Panc1 (cell line): ENCODE data around the gene BCL11B. TPM values are rescaled to one million over a fixed set of nuclear protein-coding genes. Genes with fewer than 3 reads are reported as not detected.

Experiments used
- ATAC-seq: fragments of 200-7000 bp; cut with Tn5 transposase; 2 replicates; pipeline ENCODE4 v1.9.1; 2020; ENCODE audit warnings: mild to moderate bottlenecking, moderate library complexity
- BruUV-seq: library from RNA; stranded (reverse); fragments of 400-500 nt; replicated peaks from 2 replicates; lab custom pipeline; 2021; lab: Mats Ljungman, UMichigan
- CTCF ChIA-PET: fragments of 300-600 bp; sonication (Branson Sonifier 250); formaldehyde crosslinking; loops from one replicate; lab custom pipeline; 2022; ENCODE audit warnings: antibody characterized with exemption; lab: Charles Lee
- POLR2A ChIA-PET: fragments of 300-600 bp; sonication (Branson Sonifier 250); formaldehyde crosslinking; loops from one replicate; lab custom pipeline; 2022; ENCODE audit warnings: antibody characterized with exemption; lab: Charles Lee
- DNase-seq: peaks from one replicate; pipeline ENCODE4 v3.0.0-alpha.2; 2010; ENCODE audit warnings: low read depth, low spot score
- H3K27ac ChIP-seq: 2 replicates; pipeline ENCODE4 v1.5.1; 2011; ENCODE audit warnings: mild to moderate bottlenecking, low read length, inconsistent platforms
- H3K27me3 ChIP-seq: fragments of 200-500 bp; sonication (Bioruptor generic); 2 replicates; pipeline ENCODE4 v1.6.0; 2014; ENCODE audit warnings: low read length, inconsistent platforms; ENCODE audit not compliant: control insufficient read depth, insufficient read depth
- H3K36me3 ChIP-seq: fragments of 200-500 bp; sonication (Bioruptor generic); 2 replicates; pipeline ENCODE4 v1.5.1; 2014; ENCODE audit warnings: inconsistent platforms, mild to moderate bottlenecking, low read length, moderate library complexity; ENCODE audit not compliant: control insufficient read depth, insufficient read depth
- H3K4me1 ChIP-seq: 2 replicates; pipeline ENCODE4 v1.5.1; 2011; ENCODE audit warnings: inconsistent platforms, mild to moderate bottlenecking, low read length, moderate library complexity; ENCODE audit not compliant: control insufficient read depth, insufficient read depth
- H3K4me3 ChIP-seq, 2 experiments: 2 replicates each; pipeline ENCODE4 v1.5.1; 2011 to 2012; ENCODE audit warnings: low read depth in 2 of 2, low read length in 2 of 2, mild to moderate bottlenecking in 2 of 2, inconsistent platforms in 1 of 2, moderate library complexity in 1 of 2
- H3K9me3 ChIP-seq: fragments of 200-500 bp; sonication (Bioruptor generic); 2 replicates; pipeline ENCODE4 v1.5.1; 2014; ENCODE audit warnings: low read depth, mild to moderate bottlenecking, inconsistent platforms, low read length, moderate library complexity; ENCODE audit not compliant: control insufficient read depth, insufficient read depth
- CTCF ChIP-seq: fragments of 450-650 bp; IDR thresholded peaks from 2 replicates; pipeline ENCODE4 v1.5.1; 2017; ENCODE audit warnings: mild to moderate bottlenecking
- POLR2AphosphoS5 ChIP-seq: IDR thresholded peaks from 2 replicates; pipeline ENCODE4 v1.6.1; 2012; ENCODE audit warnings: mild to moderate bottlenecking, low read depth, low read length, moderate library complexity
- SIN3A ChIP-seq: IDR thresholded peaks from 2 replicates; pipeline ENCODE4 v1.6.1; 2012; ENCODE audit warnings: low read depth, mild to moderate bottlenecking, low read length, moderate library complexity, borderline replicate concordance; ENCODE audit not compliant: insufficient read depth
- TCF7L2 ChIP-seq: IDR thresholded peaks from 2 replicates; pipeline ENCODE4 v1.6.1; 2011; ENCODE audit warnings: mild to moderate bottlenecking, low read depth, low read length, inconsistent platforms
- in situ Hi-C: cut with HindIII; loops from 2 replicates; pipeline ENCODE4 v1.10.0; 2016; ENCODE audit warnings: low sequenced_read_pairs, low pct_unique_long_range_greater_than_20kb
- intact Hi-C: fragments of 100-400 bp; cut with micrococcal nuclease; formaldehyde crosslinking; loops from one replicate; pipeline ENCODE4 v1.10.0; 2022; ENCODE audit not compliant: unreplicated experiment
- total RNA-seq: library from RNA; stranded (reverse); gene quantifications from one replicate; pipeline ENCODE4 v1.2.1, GENCODE V29; 2021; ENCODE audit not compliant: unreplicated experiment
- TF ChIP-seq, protein P1 (sequence below), 2 experiments: IDR thresholded peaks; 2 replicates each; pipeline ENCODE4 v1.6.1; 2011 to 2012; ENCODE audit warnings: low read depth in 2 of 2, control low read depth in 1 of 2, low read length in 1 of 2, mild to moderate bottlenecking in 1 of 2, moderate library complexity in 1 of 2; ENCODE audit not compliant: insufficient read depth in 1 of 2

The BCL11B gene
- total RNA-seq, 1 experiment from 2014 or later = 0.23 TPM

GRCh38 chr14:99234355-99234754 is 37.6 kb downstream of the BCL11B start:
- CTCF ChIA-PET = no interaction called here
- POLR2A ChIA-PET = no interaction called here
- in situ Hi-C loops = no loop called here
- TF ChIP-seq TCF7L2 (no peak), SIN3A (no peak), CTCF (no peak), POLR2AphosphoS5 (no peak)
- TF ChIP-seq, protein P1, sequence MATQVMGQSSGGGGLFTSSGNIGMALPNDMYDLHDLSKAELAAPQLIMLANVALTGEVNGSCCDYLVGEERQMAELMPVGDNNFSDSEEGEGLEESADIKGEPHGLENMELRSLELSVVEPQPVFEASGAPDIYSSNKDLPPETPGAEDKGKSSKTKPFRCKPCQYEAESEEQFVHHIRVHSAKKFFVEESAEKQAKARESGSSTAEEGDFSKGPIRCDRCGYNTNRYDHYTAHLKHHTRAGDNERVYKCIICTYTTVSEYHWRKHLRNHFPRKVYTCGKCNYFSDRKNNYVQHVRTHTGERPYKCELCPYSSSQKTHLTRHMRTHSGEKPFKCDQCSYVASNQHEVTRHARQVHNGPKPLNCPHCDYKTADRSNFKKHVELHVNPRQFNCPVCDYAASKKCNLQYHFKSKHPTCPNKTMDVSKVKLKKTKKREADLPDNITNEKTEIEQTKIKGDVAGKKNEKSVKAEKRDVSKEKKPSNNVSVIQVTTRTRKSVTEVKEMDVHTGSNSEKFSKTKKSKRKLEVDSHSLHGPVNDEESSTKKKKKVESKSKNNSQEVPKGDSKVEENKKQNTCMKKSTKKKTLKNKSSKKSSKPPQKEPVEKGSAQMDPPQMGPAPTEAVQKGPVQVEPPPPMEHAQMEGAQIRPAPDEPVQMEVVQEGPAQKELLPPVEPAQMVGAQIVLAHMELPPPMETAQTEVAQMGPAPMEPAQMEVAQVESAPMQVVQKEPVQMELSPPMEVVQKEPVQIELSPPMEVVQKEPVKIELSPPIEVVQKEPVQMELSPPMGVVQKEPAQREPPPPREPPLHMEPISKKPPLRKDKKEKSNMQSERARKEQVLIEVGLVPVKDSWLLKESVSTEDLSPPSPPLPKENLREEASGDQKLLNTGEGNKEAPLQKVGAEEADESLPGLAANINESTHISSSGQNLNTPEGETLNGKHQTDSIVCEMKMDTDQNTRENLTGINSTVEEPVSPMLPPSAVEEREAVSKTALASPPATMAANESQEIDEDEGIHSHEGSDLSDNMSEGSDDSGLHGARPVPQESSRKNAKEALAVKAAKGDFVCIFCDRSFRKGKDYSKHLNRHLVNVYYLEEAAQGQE (IDR thresholded peaks at IDR 0.05; ENCODE audit: insufficient read depth in 1 of 2, low read depth in 2 of 2, low read length in 1 of 2) = no peak
- no TSS peak for BruUV-seq
- no peak for DNase-seq
- no peak overlapping the region for H3K27ac ChIP-seq
- no peak for ATAC-seq
- no peak overlapping the region for H3K4me3 ChIP-seq
- H3K27me3 ChIP-seq = no peaks in the 10 kb centered on the region
- H3K36me3 ChIP-seq = no peaks in the 10 kb centered on the region
- H3K9me3 ChIP-seq = no peaks in the 10 kb centered on the region
- intact Hi-C loops = no loop called here
- H3K4me1 ChIP-seq = no peaks in the 10 kb centered on the region

DNA sequence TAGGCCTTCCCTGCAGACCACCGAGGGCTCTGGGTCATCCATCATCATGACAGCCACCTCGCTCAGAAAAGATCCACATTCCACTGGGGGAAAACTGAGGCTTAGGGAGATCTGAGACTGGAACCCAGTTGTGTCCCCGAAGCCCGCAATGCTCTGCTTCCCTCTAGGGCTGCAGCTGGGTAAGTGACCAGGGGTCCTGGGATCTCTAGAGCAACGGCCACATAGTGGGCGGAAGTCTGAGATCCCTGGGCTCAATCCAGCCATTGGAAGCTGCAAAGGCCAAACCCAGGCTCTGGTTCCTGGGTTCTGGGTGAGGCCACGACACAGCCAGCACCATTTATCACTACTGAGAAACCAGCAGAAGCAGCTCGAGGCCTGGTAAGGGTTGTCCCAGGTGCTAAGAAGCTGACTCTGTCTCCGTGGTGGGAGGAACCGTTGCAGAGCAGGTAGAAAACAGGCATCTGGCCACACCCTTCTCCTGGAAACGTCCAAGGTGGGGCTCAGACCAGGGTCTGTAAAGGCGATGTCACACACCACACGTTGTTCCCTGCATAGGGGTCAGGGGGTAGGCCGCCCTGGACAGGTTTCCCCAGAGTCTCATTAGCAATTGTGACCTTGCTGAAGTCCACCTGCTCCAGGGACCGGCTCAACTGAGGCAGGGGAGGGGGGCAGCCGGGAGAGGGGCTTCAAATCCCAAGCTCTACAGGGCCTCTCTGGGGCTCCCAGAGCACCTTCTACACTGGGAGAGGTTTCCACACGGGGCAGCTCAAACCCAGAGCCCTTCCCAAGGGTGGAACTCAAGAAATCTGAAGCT is 38.6 kb downstream of the BCL11B start:
- H3K9me3 ChIP-seq = no peaks in the 10 kb centered on the region
- intact Hi-C loops = no loop called here
- H3K4me3 ChIP-seq = no peak overlapping the region
- no peaks in the 10 kb centered on the region for H3K36me3 ChIP-seq
- CTCF ChIA-PET = no interaction called here
- ATAC-seq = no peak
- POLR2A ChIA-PET = no interaction called here
- H3K27ac ChIP-seq = no peak overlapping the region
- no peak for DNase-seq
- in situ Hi-C loops = no loop called here
- H3K27me3 ChIP-seq = no peaks in the 10 kb centered on the region
- TF ChIP-seq SIN3A (no peak), POLR2AphosphoS5 (no peak), TCF7L2 (no peak), CTCF (no peak)
- TF ChIP-seq, protein P1 (IDR thresholded peaks at IDR 0.05; ENCODE audit: insufficient read depth in 1 of 2, low read depth in 2 of 2, low read length in 1 of 2) = no peak
- H3K4me1 ChIP-seq = no peaks in the 10 kb centered on the region
- no TSS peak for BruUV-seq
